ENCODE results near the gene NUDT3.

GRCh38 chr6:34362909-34363680 is 29.4 kb downstream of the NUDT3 start:
- TF ChIP-seq CTCF (IDR thresholded peaks at IDR 0.05) (no peak), POLR2A (IDR thresholded peaks at IDR 0.05) (no peak)
